ENCODE data around the gene GAREM1.

DNA sequence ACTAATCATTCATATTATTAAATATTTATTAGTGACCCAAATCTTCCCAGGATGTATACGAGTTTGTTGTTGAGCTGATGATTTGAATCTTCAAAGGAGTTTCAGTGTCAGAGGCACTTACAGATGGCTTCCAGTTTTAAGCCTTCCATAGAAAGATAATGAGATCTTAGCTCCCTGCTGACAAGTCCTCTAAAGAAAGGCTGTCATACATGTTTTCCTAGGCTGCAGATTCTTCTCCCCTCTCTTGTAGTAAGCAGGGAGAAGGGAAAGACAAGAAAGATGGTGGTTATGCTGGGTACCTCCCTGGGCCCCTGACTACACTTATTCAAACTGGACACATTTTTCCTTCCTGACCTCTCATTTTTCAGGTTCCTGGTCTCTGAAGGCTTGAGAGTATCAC, 8.1 kb upstream of the GAREM1 start:
- no peak for TF ChIP-seq TAF1 (IDR thresholded peaks at IDR 0.05; ENCODE audit: borderline replicate concordance, low read depth, low read length)
- no peak for TF ChIP-seq POLR2A (IDR thresholded peaks at IDR 0.05; ENCODE audit: low read depth, low read length)
- TF ChIP-seq POLR2AphosphoS5 (IDR thresholded peaks at IDR 0.05; ENCODE audit: low read depth, low read length): no peak
